ENCODE results near the gene PCNT.
"Not testable (repeated sequence)": the region's sequence is repeated elsewhere in the genome, so short reads cannot be mapped to it uniquely, and the experiment has no call there.

Gene PCNT

GRCh38 chr21:46357684-46358425, 33.9 kb downstream of the PCNT start:
- DNase-seq (ENCODE audit: low read depth): no peak

GRCh38 chr21:46361176-46361575, 37.2 kb downstream of the PCNT start:
- DNase-seq (ENCODE audit: low read depth): no peak

- DNase-seq (ENCODE audit: low read depth): no peak
These were observed 38.0 kb downstream of the PCNT start for GRCh38 chr21:46361935-46362334.

DNA sequence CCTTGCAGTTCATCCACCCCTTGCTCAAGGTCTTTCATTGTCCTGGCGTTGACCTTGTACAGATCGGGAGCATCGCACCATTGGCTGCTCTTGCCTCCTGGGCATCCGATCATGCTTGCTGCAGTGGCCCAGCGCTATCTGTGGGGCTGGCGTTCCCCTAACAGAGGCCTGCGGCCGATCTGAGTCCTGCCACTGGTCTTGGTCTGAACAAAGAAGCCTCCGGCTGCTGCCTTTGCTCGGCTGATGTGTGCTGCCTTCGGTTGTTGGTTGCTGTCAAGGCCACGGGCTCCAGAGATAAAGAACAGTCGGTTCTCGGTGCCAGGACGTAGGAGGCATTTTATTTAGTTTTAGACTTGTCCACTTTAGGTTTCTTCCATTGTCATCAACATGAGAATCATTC, 39.0 kb downstream of the PCNT start:
- DNase-seq (ENCODE audit: low read depth): no peak

- no peak for DNase-seq (ENCODE audit: low read depth)
These were observed 39.7 kb downstream of the PCNT start for GRCh38 chr21:46363698-46364097.

- no peak for DNase-seq (ENCODE audit: low read depth)
These were observed 42.1 kb downstream of the PCNT start for GRCh38 chr21:46366091-46366490.

GRCh38 chr21:46366561-46366960, 42.6 kb downstream of the PCNT start:
- DNase-seq (ENCODE audit: low read depth): no peak

GRCh38 chr21:46366966-46367365, 43.0 kb downstream of the PCNT start:
- DNase-seq (ENCODE audit: low read depth): no peak

DNA sequence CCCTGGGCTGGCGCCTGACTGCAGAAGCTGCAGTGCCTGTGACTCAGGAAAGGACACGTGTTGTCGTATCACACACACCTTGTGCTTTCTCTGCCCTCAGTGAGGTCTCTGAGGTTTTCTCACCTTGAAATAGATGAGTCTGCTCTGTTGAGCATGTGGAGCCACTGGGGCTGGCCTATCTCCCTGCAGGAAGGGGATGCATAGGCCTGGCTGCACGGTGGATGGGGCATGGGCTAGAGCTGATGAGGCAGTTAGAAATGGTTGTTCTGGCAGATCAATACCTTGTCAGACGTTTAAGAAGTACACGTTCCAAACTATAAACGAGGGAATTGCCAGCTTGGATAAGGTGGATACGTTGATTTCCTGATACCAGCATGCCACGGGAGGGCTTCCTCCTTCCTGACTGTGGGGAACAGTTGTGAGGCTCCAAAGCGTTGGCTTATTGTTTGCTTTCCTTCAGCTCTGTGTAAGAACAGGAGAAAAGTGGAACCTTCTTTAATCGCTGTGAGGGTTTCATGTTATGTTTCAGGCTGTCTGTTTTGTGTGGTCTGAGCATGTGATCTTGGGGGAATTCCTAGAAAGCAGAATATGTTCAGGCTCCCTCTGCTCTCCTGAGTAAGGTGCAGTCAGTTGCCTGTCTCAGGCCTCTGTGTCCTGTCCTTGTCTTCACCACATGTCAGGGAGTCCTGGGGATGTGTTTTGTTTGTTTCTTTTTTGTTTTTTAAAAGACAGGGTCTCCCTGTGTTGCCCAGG, 44.8 kb downstream of the PCNT start:
- no peak for DNase-seq (ENCODE audit: low read depth)

DNA sequence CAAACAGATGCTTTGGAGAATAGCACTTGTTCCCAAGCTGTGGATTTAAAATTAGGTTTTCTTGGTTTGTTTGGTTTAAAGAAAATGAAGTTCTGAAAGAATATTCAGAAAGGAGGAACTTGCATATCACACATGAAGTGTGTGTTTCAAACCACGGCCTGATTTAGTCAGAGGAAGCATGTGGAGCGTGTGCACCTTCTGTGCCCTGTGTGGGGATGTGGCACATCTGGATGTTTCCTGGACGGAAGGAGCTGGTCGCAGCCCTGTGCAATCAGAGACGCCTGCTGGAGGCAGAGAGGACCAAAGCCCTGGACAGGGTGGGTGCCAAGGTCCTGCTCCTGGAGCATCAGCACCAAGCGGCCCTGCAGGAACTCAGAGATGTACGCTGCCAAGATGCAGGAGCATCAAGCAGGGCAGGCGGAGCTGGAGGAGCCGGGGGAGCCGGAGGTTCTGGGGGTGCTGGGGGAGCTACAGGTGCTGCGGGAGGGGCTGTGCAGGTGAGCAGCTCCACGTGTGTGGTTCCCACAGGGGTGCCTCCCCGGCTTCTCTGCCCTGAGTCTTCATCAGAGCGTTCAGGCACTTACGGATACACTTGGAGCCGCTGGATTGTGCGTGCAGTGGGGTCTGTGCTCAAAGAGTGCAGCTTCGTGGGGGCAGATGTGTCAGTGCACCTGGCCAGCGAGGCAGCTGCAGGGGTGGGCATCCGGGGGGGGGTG, 45.7 kb downstream of the PCNT start:
- no peak for DNase-seq (ENCODE audit: low read depth)

DNA sequence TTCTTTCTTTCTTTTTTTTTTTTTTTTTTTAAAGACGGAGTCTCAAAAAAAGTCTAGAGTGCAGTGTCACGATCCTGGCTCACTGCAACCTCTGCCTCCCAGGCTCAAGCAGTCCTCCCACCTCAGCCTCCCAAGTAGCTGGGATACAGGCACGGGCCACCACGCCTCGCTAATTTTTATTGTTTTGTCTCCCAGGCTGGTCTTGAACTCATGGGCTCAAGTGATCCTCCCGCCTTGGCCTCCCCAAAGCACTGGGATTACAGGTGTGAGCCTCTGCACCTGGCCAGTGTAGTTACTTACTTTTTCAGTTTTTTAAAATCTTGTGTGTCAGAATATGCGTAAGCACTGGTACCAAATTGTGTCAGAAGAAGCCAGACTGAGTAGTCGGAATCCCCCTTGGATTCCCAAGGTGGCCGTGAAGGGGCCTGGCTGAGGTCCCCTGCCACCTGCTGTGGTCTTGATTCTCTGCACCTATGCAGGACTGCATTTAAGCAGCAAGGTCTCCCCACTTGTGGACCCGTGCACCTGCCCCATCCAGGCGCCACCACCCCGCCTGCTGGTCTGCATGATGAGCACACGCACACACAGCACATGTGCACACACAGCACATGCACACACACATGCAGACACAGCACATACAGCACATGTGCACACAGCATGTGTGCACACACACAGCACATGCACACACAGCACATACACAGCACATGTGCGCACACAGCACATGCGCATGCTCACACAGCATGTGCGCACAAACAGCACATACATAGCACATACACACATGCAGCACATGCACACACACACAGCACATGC, 47.5 kb downstream of the PCNT start:
- DNase-seq (ENCODE audit: low read depth): no peak

DNA sequence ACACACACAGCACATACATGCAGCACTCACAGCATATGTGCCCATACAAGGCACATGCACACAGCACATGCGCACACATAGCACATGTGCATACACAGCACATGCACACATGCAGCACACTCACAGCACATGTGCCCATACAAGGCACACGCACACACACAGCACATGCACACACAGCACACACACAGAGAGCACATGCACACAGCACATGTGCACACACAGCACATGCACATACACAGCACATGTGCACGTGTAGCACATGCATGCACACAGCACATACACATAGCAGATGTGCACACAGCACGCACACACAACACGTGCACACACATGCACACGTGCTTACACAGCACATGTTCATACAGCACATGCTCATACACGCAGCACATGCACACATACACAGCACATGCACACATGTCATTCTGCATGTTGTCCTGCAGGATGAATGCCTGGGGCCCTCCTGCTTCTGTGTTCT, 48.1 kb downstream of the PCNT start:
- DNase-seq (ENCODE audit: low read depth): no peak

GRCh38 chr21:46372947-46373346, 49.0 kb downstream of the PCNT start:
- not testable (repeated sequence) for DNase-seq (ENCODE audit: low read depth)

DNA sequence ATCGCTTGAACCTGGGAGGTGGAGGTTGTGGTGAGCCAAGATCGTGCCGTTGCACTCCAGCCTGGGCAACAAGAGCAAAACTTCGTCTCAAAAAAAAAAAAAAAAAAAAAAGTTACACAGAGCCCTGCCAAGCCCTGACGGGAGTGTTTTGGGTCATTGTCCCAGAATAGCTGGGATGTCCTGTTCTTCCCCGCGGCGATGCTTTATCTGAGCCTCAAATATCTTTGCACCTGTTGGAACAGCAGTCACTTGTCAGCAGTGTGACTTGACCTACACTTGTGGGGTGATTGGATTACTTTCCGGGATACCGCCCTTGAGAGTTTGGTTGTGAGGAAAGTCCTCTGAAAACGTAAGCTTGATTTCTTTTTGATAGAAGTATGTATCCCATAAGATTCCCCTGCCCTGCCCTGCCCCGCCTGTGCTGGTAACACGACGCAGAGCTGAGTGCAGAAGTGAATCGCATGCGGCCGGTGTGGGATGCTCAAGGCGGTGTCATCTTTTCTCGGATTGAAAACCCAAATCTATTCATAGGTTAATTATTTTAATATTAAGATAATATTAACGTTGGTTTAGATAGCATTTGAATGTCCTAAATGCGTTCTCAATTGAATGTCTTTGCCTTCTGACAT, 50.9 kb downstream of the PCNT start:
- DNase-seq (ENCODE audit: low read depth): no peak

GRCh38 chr21:46375560-46376230, 51.7 kb downstream of the PCNT start:
- no peak for DNase-seq (ENCODE audit: low read depth)

GRCh38 chr21:46376231-46376628, 52.3 kb downstream of the PCNT start:
- DNase-seq (ENCODE audit: low read depth): no peak

- DNase-seq (ENCODE audit: low read depth): no peak
These were observed 53.0 kb downstream of the PCNT start for GRCh38 chr21:46376856-46377453.

GRCh38 chr21:46377789-46378188, 53.8 kb downstream of the PCNT start:
- no peak for DNase-seq (ENCODE audit: low read depth)

- no peak for DNase-seq (ENCODE audit: low read depth)
These were observed 55.1 kb downstream of the PCNT start for GRCh38 chr21:46379105-46379504.

DNA sequence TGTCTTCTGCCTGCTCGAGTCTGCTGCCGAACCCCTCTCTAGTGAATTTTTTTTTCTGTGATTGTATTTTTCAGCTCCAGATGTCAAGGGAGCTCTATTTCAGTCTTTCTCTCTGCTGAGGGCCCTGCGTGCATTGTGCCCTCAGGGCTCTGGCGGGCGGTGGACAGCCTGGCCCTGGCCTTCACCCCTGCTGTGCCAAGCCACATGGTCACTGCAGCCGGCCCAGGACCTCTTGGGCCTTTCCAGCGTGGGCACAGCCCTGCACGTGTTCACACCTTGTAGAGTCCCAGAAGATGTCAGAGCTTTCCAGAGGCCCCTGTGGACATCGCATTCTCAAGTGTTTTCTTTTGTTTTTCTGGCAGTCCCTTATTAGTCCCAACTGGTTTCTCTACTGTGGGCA, 55.7 kb downstream of the PCNT start:
- no peak for DNase-seq (ENCODE audit: low read depth)

GRCh38 chr21:46381541-46381940, 57.6 kb downstream of the PCNT start:
- no peak for DNase-seq (ENCODE audit: low read depth)

Measured in T-helper 22 cell (primary cell).